ENCODE measurements around the gene BAHCC1.

GRCh38 chr17:81433656-81434055 lies 38.4 kb downstream of the BAHCC1 start:
- no peak for TF ChIP-seq TGIF2 (CRISPR knock-in tag; IDR thresholded peaks at IDR 0.05)
- TF ChIP-seq CBFB (CRISPR knock-in tag; IDR thresholded peaks at IDR 0.05): no peak
- TF ChIP-seq ZNF707 (CRISPR knock-in tag; conservative IDR thresholded peaks at IDR 0.05): no peak
- TF ChIP-seq NFE2L1 (tag; IDR thresholded peaks at IDR 0.05; ENCODE audit: borderline replicate concordance, low read depth): no peak
- no peak for TF ChIP-seq ZNF217 (CRISPR knock-in tag; IDR thresholded peaks at IDR 0.05)
